OCI-LY7 (cell line): Measurements from ENCODE around the gene SUDS3. TPM values are rescaled to one million over a fixed set of nuclear protein-coding genes. Genes with fewer than 3 reads are reported as not detected.

Experiments used
- Bru-seq: library from RNA; stranded (reverse); fragments of 400-500 nt; gene quantifications from one replicate; lab custom pipeline; 2021; lab: Mats Ljungman, UMichigan
- BruChase-seq, 2 experiments: library from RNA; stranded (reverse); fragments of 400-500 nt; gene quantifications; one replicate each; lab custom pipeline; 2021; lab: Mats Ljungman, UMichigan
- BruUV-seq: library from RNA; stranded (reverse); fragments of 400-500 nt; replicated peaks from 2 replicates; lab custom pipeline; 2021; lab: Mats Ljungman, UMichigan
- CTCF ChIA-PET: fragments of 300-600 bp; sonication (Branson Sonifier 250); formaldehyde crosslinking; loops from one replicate; lab custom pipeline; 2022; ENCODE audit warnings: antibody characterized with exemption; ENCODE audit not compliant: unreplicated experiment; lab: Charles Lee
- POLR2A ChIA-PET: fragments of 300-600 bp; sonication (Branson Sonifier 250); formaldehyde crosslinking; loops from one replicate; lab custom pipeline; 2022; ENCODE audit warnings: antibody characterized with exemption; lab: Charles Lee
- DNase-seq: peaks from one replicate; pipeline ENCODE4 v3.0.0-alpha.2; 2015; ENCODE audit warnings: low spot score
- H2AFZ ChIP-seq: fragments of 200-600 bp; sonication (generic), shearing (Covaris generic); 2 replicates; pipeline ENCODE4 v1.6.1; 2014; ENCODE audit warnings: mild to moderate bottlenecking, antibody characterized with exemption, low read length, moderate library complexity
- H3K27ac ChIP-seq: fragments of 200-600 bp; sonication (generic); 2 replicates; pipeline ENCODE4 v1.5.1; 2014; ENCODE audit warnings: mixed run types, low read depth, mild to moderate bottlenecking, moderate library complexity, low read length, inconsistent platforms; ENCODE audit not compliant: poor library complexity, severe bottlenecking
- H3K36me3 ChIP-seq: fragments of 200-600 bp; sonication (generic); 2 replicates; pipeline ENCODE4 v1.6.1; 2014; ENCODE audit warnings: mild to moderate bottlenecking, antibody characterized with exemption, low read length, moderate library complexity, mixed read lengths; ENCODE audit not compliant: insufficient read depth
- H3K4me1 ChIP-seq: fragments of 200-600 bp; sonication (generic); 2 replicates; pipeline ENCODE4 v1.5.1; 2014; ENCODE audit warnings: mild to moderate bottlenecking, low read length; ENCODE audit not compliant: insufficient read depth, poor library complexity, severe bottlenecking
- H3K4me2 ChIP-seq: fragments of 200-600 bp; sonication (generic); 2 replicates; pipeline ENCODE4 v1.6.1; 2014; ENCODE audit warnings: mild to moderate bottlenecking, low read length
- H3K4me3 ChIP-seq: fragments of 200-600 bp; sonication (generic); 2 replicates; pipeline ENCODE4 v1.5.1; 2014; ENCODE audit warnings: mild to moderate bottlenecking, low read depth, low read length; ENCODE audit not compliant: poor library complexity, severe bottlenecking
- H3K79me2 ChIP-seq: fragments of 200-600 bp; sonication (generic); 2 replicates; pipeline ENCODE4 v1.6.1; 2016; ENCODE audit warnings: low read depth, mild to moderate bottlenecking, low read length, moderate library complexity, mixed read lengths; ENCODE audit not compliant: insufficient read depth
- H3K9me2 ChIP-seq: fragments of 200-600 bp; sonication (generic); 2 replicates; pipeline ENCODE4 v1.6.1; 2016; ENCODE audit warnings: mild to moderate bottlenecking, low read length, mixed read lengths; ENCODE audit not compliant: insufficient read depth
- H3K9me3 ChIP-seq: fragments of 200-600 bp; sonication (generic); 2 replicates; pipeline ENCODE4 v1.6.1; 2014; ENCODE audit warnings: mild to moderate bottlenecking, mixed run types, low read length, mixed read lengths
- H4K20me1 ChIP-seq: fragments of 200-600 bp; sonication (generic); 2 replicates; pipeline ENCODE4 v1.6.1; 2014; ENCODE audit warnings: mild to moderate bottlenecking, antibody characterized with exemption, low read length, moderate library complexity, mixed read lengths; ENCODE audit not compliant: insufficient read depth
- EZH2phosphoT487 ChIP-seq: fragments of 200-600 bp; sonication (generic); IDR thresholded peaks from 2 replicates; pipeline ENCODE4 v1.6.1; 2018; ENCODE audit warnings: low read depth, borderline replicate concordance, mild to moderate bottlenecking, mixed run types, antibody characterized with exemption, low read length, moderate library complexity, mixed read lengths
- intact Hi-C: fragments of 100-400 bp; cut with micrococcal nuclease; formaldehyde crosslinking; loops from one replicate; pipeline ENCODE4 v1.10.0; 2022; ENCODE audit not compliant: unreplicated experiment
- long read RNA-seq: library from polyadenylated mRNA; stranded (forward); transcript quantifications from one replicate; pipeline ENCODE4 v2.0.0, GENCODE V29; 2022
- total RNA-seq, 2 experiments: library from RNA; depleted of rRNA in 1 of 2; stranded (reverse); fragments of >200 nt in 1 of 2; shearing (Covaris generic) in 1 of 2; gene quantifications; 2 replicates each; pipeline ENCODE4 v1.2.3, GENCODE V29; 2014 to 2022
- TF ChIP-seq, protein P1 (sequence below): fragments of 200-600 bp; sonication (generic); conservative IDR thresholded peaks from 2 replicates; pipeline ENCODE4 v1.5.1; 2014; ENCODE audit warnings: mild to moderate bottlenecking, antibody characterized with exemption, low read length, moderate library complexity, mixed read lengths

Gene SUDS3
- total RNA-seq (2014; rRNA removed; shearing (Covaris generic)) (33.8 and 34.4 TPM in 2 replicates), total RNA-seq (2022) (39.1 and 45.2 TPM in 2 replicates), Bru-seq, nascent RNA (percentile 81 among the genes with signal in this experiment), BruChase-seq, experiment 1, labeled RNA remaining after a 6-hour chase (percentile 92 among the genes with signal in this experiment), BruChase-seq, experiment 2, labeled RNA remaining after a 2-hour chase (percentile 90 among the genes with signal in this experiment)
- long read RNA-seq, full-length matches to known transcripts = 84 of 117 reads
- long read RNA-seq, partial matches to known transcripts = 4 of 117 reads
- long read RNA-seq, other reads (novel, unspliced or antisense) = 29 of 117 reads

DNA sequence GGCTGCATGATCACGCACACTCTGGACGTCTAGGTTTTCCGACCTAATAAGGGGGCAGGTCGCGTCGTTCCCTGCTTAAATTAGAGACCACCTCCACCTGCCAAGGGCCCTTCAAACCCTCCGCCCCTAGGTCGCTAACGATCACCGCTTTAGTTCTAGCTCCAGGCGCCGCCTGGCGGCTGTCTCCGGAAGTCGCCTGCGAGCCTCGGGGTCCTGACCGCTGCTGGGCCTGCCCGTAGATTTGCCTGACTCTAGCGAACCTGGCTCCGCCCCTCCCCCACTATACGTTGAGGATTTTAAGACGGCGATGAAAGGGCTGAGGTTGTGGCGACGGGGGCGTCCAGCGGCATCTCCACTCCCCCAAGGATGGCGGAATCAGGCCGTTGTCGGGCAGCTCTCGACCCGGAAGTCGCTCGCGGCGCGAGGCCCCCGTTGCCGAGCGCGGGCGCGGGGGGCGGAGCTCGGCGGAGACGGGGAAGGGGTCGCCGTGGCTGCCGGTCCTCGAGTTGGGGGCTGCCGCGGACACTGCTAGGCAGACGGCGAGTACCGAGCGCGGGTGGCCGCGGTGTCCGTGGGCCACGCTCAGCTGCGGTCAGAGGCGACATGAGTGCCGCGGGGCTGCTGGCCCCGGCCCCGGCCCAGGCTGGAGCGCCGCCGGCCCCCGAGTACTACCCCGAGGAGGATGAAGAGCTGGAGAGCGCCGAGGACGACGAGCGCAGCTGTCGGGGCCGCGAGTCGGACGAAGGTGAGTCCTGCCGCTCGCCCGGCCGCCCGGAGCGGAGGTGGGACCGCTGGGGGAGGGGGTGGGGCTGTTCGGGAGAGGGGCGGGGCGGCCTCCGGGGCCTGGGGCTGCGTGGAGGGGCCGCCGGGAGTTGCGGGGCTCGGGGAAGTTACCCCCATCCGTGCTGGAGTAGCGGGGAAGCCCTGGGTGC lies at the start of gene SUDS3:
Gene SUDS3 (plus strand): TSS at position 467 of the 932 bp plus-strand sequence. CDS start 137 bp downstream, at position 604.
- Histone ChIP-seq H3K9me2 (no peaks in the 10 kb centered on the region), H3K4me2 (peak within 1 kb of the TSS; percentile 97), H3K36me3 (peaks cover 22% of the 10 kb centered on the region), H3K27ac (peak within 1 kb of the TSS; percentile 57), H3K79me2 (peaks cover 36% of the 10 kb centered on the region), H4K20me1 (peaks cover 5% of the 10 kb centered on the region; the same call in 1 of the 2 replicates), H3K4me3 (peak within 1 kb of the TSS; percentile 75), H3K9me3 (no peaks in the 10 kb centered on the region), H2AFZ (peak within 1 kb of the TSS; percentile 86), H3K4me1 (peaks cover 28% of the 10 kb centered on the region)
- no peak for TF ChIP-seq EZH2phosphoT487
- TF ChIP-seq, protein P1, sequence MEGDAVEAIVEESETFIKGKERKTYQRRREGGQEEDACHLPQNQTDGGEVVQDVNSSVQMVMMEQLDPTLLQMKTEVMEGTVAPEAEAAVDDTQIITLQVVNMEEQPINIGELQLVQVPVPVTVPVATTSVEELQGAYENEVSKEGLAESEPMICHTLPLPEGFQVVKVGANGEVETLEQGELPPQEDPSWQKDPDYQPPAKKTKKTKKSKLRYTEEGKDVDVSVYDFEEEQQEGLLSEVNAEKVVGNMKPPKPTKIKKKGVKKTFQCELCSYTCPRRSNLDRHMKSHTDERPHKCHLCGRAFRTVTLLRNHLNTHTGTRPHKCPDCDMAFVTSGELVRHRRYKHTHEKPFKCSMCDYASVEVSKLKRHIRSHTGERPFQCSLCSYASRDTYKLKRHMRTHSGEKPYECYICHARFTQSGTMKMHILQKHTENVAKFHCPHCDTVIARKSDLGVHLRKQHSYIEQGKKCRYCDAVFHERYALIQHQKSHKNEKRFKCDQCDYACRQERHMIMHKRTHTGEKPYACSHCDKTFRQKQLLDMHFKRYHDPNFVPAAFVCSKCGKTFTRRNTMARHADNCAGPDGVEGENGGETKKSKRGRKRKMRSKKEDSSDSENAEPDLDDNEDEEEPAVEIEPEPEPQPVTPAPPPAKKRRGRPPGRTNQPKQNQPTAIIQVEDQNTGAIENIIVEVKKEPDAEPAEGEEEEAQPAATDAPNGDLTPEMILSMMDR = peak; percentile 86
- DNase-seq = peak; percentile 91
- ChIA-PET CTCF (interaction anchor here (1.0 to 2.7 kb wide), 5 partner anchors 22 to 211 kb away, joined by 3 to 12 read pairs (median 3); no protein-coding TSS in a partner anchor), POLR2A (interaction anchor here (0.6 to 2.7 kb wide), 7 partner anchors 18 to 311 kb away, joined by 3 to 21 read pairs (median 3); no protein-coding TSS in a partner anchor)
- no TSS peak for BruUV-seq
- intact Hi-C loops = loop anchor here (1.0 kb wide), 3 partner anchors 194 to 255 kb away; no protein-coding TSS in a partner anchor

GRCh38 chr12:118326991-118327390 lies 49.4 kb upstream of the SUDS3 start:
- Histone ChIP-seq H4K20me1 (no peaks in the 10 kb centered on the region), H3K4me3 (no peak overlapping the region), H3K27ac (no peak overlapping the region), H3K4me1 (peaks cover 27% of the 10 kb centered on the region), H3K79me2 (peaks cover 44% of the 10 kb centered on the region), H3K4me2 (no peak overlapping the region), H3K9me3 (0 out of 2 replicates have a peak, but pooled peaks cover 5% of the 10 kb centered on the region), H3K9me2 (no peaks in the 10 kb centered on the region), H2AFZ (no peak overlapping the region), H3K36me3 (peaks cover 14% of the 10 kb centered on the region)
- TF ChIP-seq EZH2phosphoT487 = no peak
- TF ChIP-seq, protein P1 = no peak
- no peak for DNase-seq
- POLR2A ChIA-PET = interaction anchor here (0.6 kb wide), 1 partner anchor 386 kb away, joined by 3 read pairs; no protein-coding TSS in a partner anchor
- intact Hi-C loops = no loop called here
- CTCF ChIA-PET = no interaction called here
- no TSS peak for BruUV-seq
